Smooth muscle cell (in vitro differentiated cells): ENCODE measurements around the gene PUS10. TPM values are rescaled to one million over a fixed set of nuclear protein-coding genes. Genes with fewer than 3 reads are reported as not detected.

Experiments used
- DNase-seq: peaks from one replicate; lab custom pipeline; 2025; ENCODE audit not compliant: unreplicated experiment; lab: John Stamatoyannopoulos, UW
- H2AFZ ChIP-seq: fragments of 200-600 bp; sonication (generic); 2 replicates; pipeline ENCODE4 v1.6.0; 2016; ENCODE audit warnings: antibody characterized with exemption, low read depth, mild to moderate bottlenecking
- H3F3A ChIP-seq: fragments of 200-600 bp; sonication (generic); 2 replicates; pipeline ENCODE4 v1.6.0; 2017; ENCODE audit warnings: antibody characterized with exemption, low read depth
- H3K27ac ChIP-seq: fragments of 200-600 bp; sonication (generic); 2 replicates; pipeline ENCODE4 v1.5.1; 2016; ENCODE audit warnings: low read depth, mild to moderate bottlenecking
- H3K27me3 ChIP-seq: fragments of 200-600 bp; sonication (generic); 2 replicates; pipeline ENCODE4 v1.6.1; 2016; ENCODE audit warnings: low read depth, mild to moderate bottlenecking
- H3K36me3 ChIP-seq: fragments of 200-600 bp; sonication (generic); 2 replicates; pipeline ENCODE4 v1.5.1; 2016; ENCODE audit warnings: low read depth
- H3K4me1 ChIP-seq: fragments of 200-600 bp; sonication (generic); 2 replicates; pipeline ENCODE4 v1.5.1; 2016; ENCODE audit warnings: low read depth
- H3K4me2 ChIP-seq: fragments of 200-600 bp; sonication (generic); 2 replicates; pipeline ENCODE4 v1.6.0; 2016; ENCODE audit warnings: mild to moderate bottlenecking
- H3K4me3 ChIP-seq: fragments of 200-600 bp; sonication (generic); 2 replicates; pipeline ENCODE4 v1.5.1; 2016; ENCODE audit warnings: mild to moderate bottlenecking
- H3K79me2 ChIP-seq: fragments of 200-600 bp; sonication (generic); 2 replicates; pipeline ENCODE4 v1.6.0; 2016; ENCODE audit warnings: low read depth, mild to moderate bottlenecking
- H3K9ac ChIP-seq: fragments of 200-600 bp; sonication (generic); 2 replicates; pipeline ENCODE4 v1.6.0; 2016; ENCODE audit warnings: low read depth
- H3K9me3 ChIP-seq: fragments of 200-600 bp; sonication (generic); replicated peaks from 2 replicates; pipeline ENCODE4 v1.5.1; 2016; ENCODE audit warnings: low read depth
- H4K20me1 ChIP-seq: fragments of 200-600 bp; sonication (generic); 2 replicates; pipeline ENCODE4 v1.6.0; 2016; ENCODE audit warnings: low read depth
- WGBS: methylation state at CpG from one replicate; pipeline ENCODE4 v1.1.7; 2016; ENCODE audit warnings: low lambda C conversion rate; 5-methylcytosine and 5-hydroxymethylcytosine counted together
- polyA plus RNA-seq: library from polyadenylated mRNA; unstranded; fragments of >200 nt; fragmentation: Nextera tagmentation; extraction: Ambion mirVana; gene quantifications from 2 replicates; pipeline ENCODE4 v1.2.1, GENCODE V29; 2016
- total RNA-seq: library from RNA; depleted of rRNA; stranded (reverse); fragments of >200 nt; gene quantifications from 2 replicates; pipeline ENCODE4 v1.2.3, GENCODE V29; 2014
- TF ChIP-seq, protein P1 (sequence below): fragments of 200-600 bp; sonication (generic); IDR thresholded peaks from 2 replicates; pipeline ENCODE4 v1.5.1; 2017; ENCODE audit warnings: borderline replicate concordance, mild to moderate bottlenecking, antibody characterized with exemption; ENCODE audit not compliant: insufficient read depth, poor library complexity, severe bottlenecking

The PUS10 gene
- total and polyA plus RNA-seq, 2 experiments from 2014 or later = 3.3 to 6.3 TPM

DNA sequence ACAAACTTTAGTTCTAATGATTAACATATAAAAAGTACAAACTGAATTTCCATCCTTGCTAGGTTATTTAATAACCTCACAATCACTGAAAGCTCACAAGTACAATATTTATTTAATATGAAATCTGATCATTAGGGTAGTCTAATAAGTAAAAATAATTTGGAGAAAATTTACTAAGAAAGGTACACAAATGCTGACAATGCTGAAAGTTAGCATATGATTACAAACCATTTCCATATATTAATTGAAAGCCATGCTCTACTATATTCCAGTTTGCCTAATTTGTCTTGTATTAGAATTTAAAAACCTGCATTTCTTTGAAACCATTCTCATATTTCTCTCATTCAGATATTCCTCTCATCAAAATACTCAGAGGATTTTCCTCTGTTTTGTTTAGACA lies 8.7 kb downstream of the PUS10 start:
- H3K9me3 ChIP-seq = no peaks in the 10 kb centered on the region
- H3K27me3 ChIP-seq = no peaks in the 10 kb centered on the region
- no peaks in the 10 kb centered on the region for H4K20me1 ChIP-seq
- DNase-seq = no peak
- TF ChIP-seq, protein P1, sequence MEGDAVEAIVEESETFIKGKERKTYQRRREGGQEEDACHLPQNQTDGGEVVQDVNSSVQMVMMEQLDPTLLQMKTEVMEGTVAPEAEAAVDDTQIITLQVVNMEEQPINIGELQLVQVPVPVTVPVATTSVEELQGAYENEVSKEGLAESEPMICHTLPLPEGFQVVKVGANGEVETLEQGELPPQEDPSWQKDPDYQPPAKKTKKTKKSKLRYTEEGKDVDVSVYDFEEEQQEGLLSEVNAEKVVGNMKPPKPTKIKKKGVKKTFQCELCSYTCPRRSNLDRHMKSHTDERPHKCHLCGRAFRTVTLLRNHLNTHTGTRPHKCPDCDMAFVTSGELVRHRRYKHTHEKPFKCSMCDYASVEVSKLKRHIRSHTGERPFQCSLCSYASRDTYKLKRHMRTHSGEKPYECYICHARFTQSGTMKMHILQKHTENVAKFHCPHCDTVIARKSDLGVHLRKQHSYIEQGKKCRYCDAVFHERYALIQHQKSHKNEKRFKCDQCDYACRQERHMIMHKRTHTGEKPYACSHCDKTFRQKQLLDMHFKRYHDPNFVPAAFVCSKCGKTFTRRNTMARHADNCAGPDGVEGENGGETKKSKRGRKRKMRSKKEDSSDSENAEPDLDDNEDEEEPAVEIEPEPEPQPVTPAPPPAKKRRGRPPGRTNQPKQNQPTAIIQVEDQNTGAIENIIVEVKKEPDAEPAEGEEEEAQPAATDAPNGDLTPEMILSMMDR = no peak
- no peak overlapping the region for H3K9ac ChIP-seq
- H3K4me1 ChIP-seq = peaks cover 13% of the 10 kb centered on the region
- H3K4me3 ChIP-seq = no peak overlapping the region
- H3K27ac ChIP-seq = no peak overlapping the region
- H3K79me2 ChIP-seq = no peaks in the 10 kb centered on the region
- H2AFZ ChIP-seq = no peak overlapping the region
- H3K36me3 ChIP-seq = no peaks in the 10 kb centered on the region
- H3K4me2 ChIP-seq = no peak overlapping the region
- H3F3A ChIP-seq = peaks cover 5% of the 10 kb centered on the region

DNA sequence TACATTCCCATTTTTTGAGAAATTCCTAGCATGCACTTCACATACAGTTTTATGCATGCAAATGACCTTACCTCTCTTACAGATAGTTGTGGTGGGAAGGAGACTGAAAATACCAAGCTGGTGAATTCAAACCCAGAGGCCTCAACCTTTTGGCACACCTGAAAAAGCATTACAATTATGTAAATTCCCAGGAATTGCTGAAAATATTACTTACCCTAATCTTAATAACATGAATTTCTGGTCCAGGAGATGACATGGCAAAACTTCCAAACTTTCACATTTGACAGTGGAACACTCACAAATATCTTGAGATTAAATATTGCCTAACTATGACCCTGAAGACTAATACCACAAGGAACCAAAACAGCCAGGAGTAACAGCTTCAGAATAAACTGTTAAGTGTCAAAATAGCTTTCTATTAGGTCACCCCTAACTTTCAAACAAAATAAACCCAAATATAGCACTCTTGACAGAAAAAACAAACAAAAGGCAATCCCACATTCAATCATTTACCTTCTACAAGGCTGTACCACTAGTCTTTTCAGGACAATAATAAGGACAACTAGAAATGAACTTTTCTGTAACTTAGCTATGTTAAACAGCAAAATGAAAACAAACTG lies 11.5 kb downstream of the PUS10 start:
- H3K4me1 ChIP-seq = peaks cover 7% of the 10 kb centered on the region

DNA sequence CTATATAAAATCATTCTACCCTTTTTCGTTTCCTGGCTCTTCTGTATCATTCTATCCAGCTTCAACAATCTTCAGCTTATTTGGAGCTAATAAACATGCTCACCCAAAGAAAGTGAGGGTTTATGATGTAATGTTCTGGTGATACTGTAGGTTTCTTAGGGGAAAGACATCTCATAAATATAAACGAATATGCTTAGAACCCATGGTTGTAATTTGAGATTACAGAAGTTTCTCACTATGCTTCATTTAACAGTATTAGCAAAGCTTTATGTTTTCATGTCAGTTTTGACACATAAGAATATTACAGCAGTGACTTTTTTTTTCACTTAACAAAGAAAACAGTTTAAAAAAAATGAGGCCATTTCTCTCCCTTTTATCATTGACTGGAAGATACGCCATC lies 12.3 kb downstream of the PUS10 start:
- TF ChIP-seq, protein P1 = no peak
- Histone ChIP-seq H3K9me3 (no peaks in the 10 kb centered on the region), H3K27ac (no peak overlapping the region), H3K4me3 (no peak overlapping the region), H3K4me2 (no peak overlapping the region), H3K9ac (no peak overlapping the region), H2AFZ (peak overlapping the region; percentile 7), H4K20me1 (no peaks in the 10 kb centered on the region), H3K4me1 (peaks cover 7% of the 10 kb centered on the region), H3F3A (no peaks in the 10 kb centered on the region), H3K36me3 (no peaks in the 10 kb centered on the region), H3K79me2 (no peaks in the 10 kb centered on the region), H3K27me3 (no peaks in the 10 kb centered on the region)
- 84% methylated on average over 3 of the region's 3 CpGs for WGBS
- DNase-seq = no peak

More for the DNA sequence above, 11.5 kb downstream of the PUS10 start:
- H3K27ac ChIP-seq = no peak overlapping the region
- H2AFZ ChIP-seq = no peak overlapping the region
- H4K20me1 ChIP-seq = no peaks in the 10 kb centered on the region
- no peak overlapping the region for H3K9ac ChIP-seq
- H3F3A ChIP-seq = peaks cover under 1% of the 10 kb centered on the region
- H3K36me3 ChIP-seq = no peaks in the 10 kb centered on the region
- H3K4me3 ChIP-seq = no peak overlapping the region
- no peak overlapping the region for H3K4me2 ChIP-seq
- no peaks in the 10 kb centered on the region for H3K9me3 ChIP-seq
- DNase-seq = no peak
- no peaks in the 10 kb centered on the region for H3K27me3 ChIP-seq
- TF ChIP-seq, protein P1 = no peak
- H3K79me2 ChIP-seq = no peaks in the 10 kb centered on the region

DNA sequence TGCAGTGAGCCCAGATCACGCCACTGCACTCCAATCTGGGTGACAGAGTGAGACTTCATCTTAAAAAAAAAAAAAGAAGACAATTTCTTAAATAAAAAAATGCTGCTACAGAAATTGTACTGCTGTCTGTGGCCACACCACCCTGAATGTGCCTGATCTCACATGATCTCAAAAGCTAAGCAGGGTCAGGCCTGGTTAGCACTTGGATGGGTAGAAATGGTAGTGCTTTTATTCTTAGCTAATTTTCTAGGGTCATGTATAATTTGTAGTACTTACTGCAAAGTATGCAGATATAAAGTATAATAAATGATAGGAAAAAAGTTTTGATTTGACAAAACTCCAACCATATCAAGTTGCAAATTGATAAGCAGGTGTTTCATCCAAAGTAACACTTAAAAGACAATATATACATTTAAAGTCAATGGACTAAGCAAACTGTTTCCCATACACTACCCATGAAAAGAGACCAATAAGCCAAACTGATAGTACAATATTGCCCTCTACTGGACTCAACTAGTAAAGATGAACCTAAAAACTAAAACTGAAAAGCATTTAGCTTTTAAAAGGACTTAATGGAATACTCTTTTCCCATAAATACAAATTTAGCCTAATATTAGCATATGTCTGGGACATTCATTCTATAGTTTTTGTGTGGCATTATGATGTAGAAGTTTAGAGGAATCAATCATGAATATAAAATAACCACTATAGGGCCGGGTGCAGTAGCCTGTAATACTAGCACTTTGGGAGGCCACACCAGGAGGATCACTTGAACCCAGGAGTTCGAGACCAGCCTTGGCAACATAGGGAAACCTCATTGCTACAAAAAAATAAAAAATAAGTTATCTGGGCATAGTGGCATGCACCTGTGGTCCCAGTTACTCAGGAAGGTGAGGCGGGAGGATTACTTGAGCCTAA lies 19.2 kb downstream of the PUS10 start:
- no peaks in the 10 kb centered on the region for H3K79me2 ChIP-seq

More for the DNA sequence above, 19.2 kb downstream of the PUS10 start:
- H3K4me2 ChIP-seq = no peak overlapping the region
- H3K27ac ChIP-seq = no peak overlapping the region
- H3K9ac ChIP-seq = no peak overlapping the region
- no peaks in the 10 kb centered on the region for H4K20me1 ChIP-seq
- TF ChIP-seq, protein P1 = peak; percentile 62
- H3F3A ChIP-seq = no peaks in the 10 kb centered on the region
- no peaks in the 10 kb centered on the region for H3K4me1 ChIP-seq
- no peaks in the 10 kb centered on the region for H3K9me3 ChIP-seq
- 67% methylated on average over 4 of the region's 4 CpGs for WGBS
- no peak overlapping the region for H3K4me3 ChIP-seq
- H3K36me3 ChIP-seq = no peaks in the 10 kb centered on the region
- no peak overlapping the region for H2AFZ ChIP-seq
- no peak for DNase-seq
- no peaks in the 10 kb centered on the region for H3K27me3 ChIP-seq
